Thyroid gland (tissue), 4 donors: ENCODE data around the gene CXCL10. TPM values are rescaled to one million over a fixed set of nuclear protein-coding genes. Genes with fewer than 3 reads are reported as not detected.
"Not testable (repeated sequence)": the region's sequence is repeated elsewhere in the genome, so short reads cannot be mapped to it uniquely, and the experiment has no call there.

Source experiments
- DNase-seq, 2 donors: peaks; one replicate each; pipeline ENCODE4 v3.0.0-alpha.2; 2019
- H3K27ac ChIP-seq, 3 donors: fragments of 200-600 bp; sonication (generic); 1 replicate in 2 of 3; 2 replicates in 1 of 3; pipeline ENCODE4 v1.5.1; 2016 to 2019; ENCODE audit warnings: mild to moderate bottlenecking in 1 of 3, moderate library complexity in 1 of 3
- H3K27me3 ChIP-seq: fragments of 200-600 bp; sonication (generic); one replicate; pipeline ENCODE4 v1.5.1; 2019
- H3K36me3 ChIP-seq, 2 donors: fragments of 200-600 bp; sonication (generic); one replicate each; pipeline ENCODE4 v1.5.1; 2016 to 2019
- H3K4me1 ChIP-seq, 2 donors: fragments of 200-600 bp; sonication (generic); one replicate each; pipeline ENCODE4 v1.5.1; 2017 to 2019
- H3K4me3 ChIP-seq, 3 donors: fragments of 200-600 bp; sonication (generic); replicated peaks in 1 of 3; 1 replicate in 2 of 3; 2 replicates in 1 of 3; pipeline ENCODE4 v1.5.1; 2016; ENCODE audit warnings: mild to moderate bottlenecking in 1 of 3
- H3K9me3 ChIP-seq: fragments of 200-600 bp; sonication (generic); one replicate; pipeline ENCODE4 v1.5.1; 2017
- POLR2A ChIP-seq, 2 donors: fragments of 450-650 bp; IDR thresholded peaks; one replicate each; pipeline ENCODE4 v1.6.1; 2017; ENCODE audit warnings: antibody characterized with exemption in 2 of 2, mild to moderate bottlenecking in 2 of 2, moderate library complexity in 1 of 2
- WGBS, 2 donors: methylation state at CpG; one replicate each; pipeline ENCODE4 v1.1.5; 2017; 5-methylcytosine and 5-hydroxymethylcytosine counted together
- intact Hi-C: fragments of 100-400 bp; cut with DNase I; formaldehyde crosslinking; loops from one replicate; pipeline ENCODE4 v1.15.1; 2023
- total RNA-seq, 4 donors: library from RNA; depleted of rRNA; stranded (reverse); fragments of >200 nt; gene quantifications; one replicate each; pipeline ENCODE4 v1.2.3, GENCODE V29; 2016
- TF ChIP-seq, protein P1 (sequence below), 6 experiments: fragments of 200-600 bp in 3 of 6; fragments of 450-650 bp in 3 of 6; sonication (generic) in 3 of 6; IDR thresholded peaks; one replicate each; pipeline ENCODE4 v1.5.1; 2016 to 2019; ENCODE audit warnings: antibody characterized with exemption in 6 of 6, mild to moderate bottlenecking in 2 of 6, inconsistent platforms in 1 of 6, moderate library complexity in 1 of 6

CXCL10 gene
- total RNA-seq, 4 donors from 2014 or later, result 2.7 TPM; not detected in 3

DNA sequence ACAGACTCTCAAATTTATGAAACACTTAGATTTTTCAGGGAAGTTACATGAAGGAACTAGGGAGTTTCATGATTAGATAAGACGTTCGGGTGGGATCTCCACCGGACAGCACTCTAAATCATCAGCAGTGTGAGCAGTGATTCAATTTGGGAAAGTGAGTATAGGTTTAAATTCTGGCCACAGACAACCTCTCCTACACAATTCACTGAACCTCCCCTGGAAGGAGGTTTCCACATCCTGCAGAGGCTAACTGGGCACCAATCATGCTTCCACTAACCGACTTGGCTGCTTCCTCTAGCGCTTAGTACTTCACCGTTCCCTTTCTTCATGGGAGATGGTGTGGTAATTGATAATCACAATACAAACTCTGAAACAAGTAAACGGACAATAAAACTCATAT is 21.6 kb downstream of the CXCL10 start:
- no peak for TF ChIP-seq POLR2A (IDR thresholded peaks at IDR 0.05)
- TF ChIP-seq, protein P1, sequence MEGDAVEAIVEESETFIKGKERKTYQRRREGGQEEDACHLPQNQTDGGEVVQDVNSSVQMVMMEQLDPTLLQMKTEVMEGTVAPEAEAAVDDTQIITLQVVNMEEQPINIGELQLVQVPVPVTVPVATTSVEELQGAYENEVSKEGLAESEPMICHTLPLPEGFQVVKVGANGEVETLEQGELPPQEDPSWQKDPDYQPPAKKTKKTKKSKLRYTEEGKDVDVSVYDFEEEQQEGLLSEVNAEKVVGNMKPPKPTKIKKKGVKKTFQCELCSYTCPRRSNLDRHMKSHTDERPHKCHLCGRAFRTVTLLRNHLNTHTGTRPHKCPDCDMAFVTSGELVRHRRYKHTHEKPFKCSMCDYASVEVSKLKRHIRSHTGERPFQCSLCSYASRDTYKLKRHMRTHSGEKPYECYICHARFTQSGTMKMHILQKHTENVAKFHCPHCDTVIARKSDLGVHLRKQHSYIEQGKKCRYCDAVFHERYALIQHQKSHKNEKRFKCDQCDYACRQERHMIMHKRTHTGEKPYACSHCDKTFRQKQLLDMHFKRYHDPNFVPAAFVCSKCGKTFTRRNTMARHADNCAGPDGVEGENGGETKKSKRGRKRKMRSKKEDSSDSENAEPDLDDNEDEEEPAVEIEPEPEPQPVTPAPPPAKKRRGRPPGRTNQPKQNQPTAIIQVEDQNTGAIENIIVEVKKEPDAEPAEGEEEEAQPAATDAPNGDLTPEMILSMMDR (IDR thresholded peaks at IDR 0.05), result no peak
- Histone ChIP-seq H3K27me3 (no peaks in the 10 kb centered on the region), H3K27ac (no peak overlapping the region), H3K36me3 (no peaks in the 10 kb centered on the region), H3K4me1 (no peaks in the 10 kb centered on the region), H3K9me3 (no peaks in the 10 kb centered on the region), H3K4me3 (no peak overlapping the region)
- 88 to 89% methylated on average over 7 of the region's 7 CpGs for WGBS, 2 donors
- intact Hi-C loops, result no loop called here
- no peak for DNase-seq

GRCh38 chr4:76000279-76000678 is 23.0 kb downstream of the CXCL10 start:
- H3K9me3 ChIP-seq, result no peaks in the 10 kb centered on the region
- H3K27ac ChIP-seq, result no peak overlapping the region
- intact Hi-C loops, result no loop called here
- no peak overlapping the region for H3K4me3 ChIP-seq
- TF ChIP-seq POLR2A (IDR thresholded peaks at IDR 0.05), result no peak
- TF ChIP-seq, protein P1 (IDR thresholded peaks at IDR 0.05), result no peak
- no peaks in the 10 kb centered on the region for H3K4me1 ChIP-seq
- 78 to 83% methylated on average over 1 of the region's 1 CpG for WGBS, 2 donors
- H3K27me3 ChIP-seq, result no peaks in the 10 kb centered on the region
- no peaks in the 10 kb centered on the region for H3K36me3 ChIP-seq
- DNase-seq, result no peak

- WGBS, 2 donors, result 81 to 82% methylated on average over 2 of the region's 2 CpGs
- intact Hi-C loops, result loop anchor here (5.0 kb wide), 1 partner anchor 69 kb away; no protein-coding TSS in a partner anchor
- H3K36me3 ChIP-seq, H3K9me3 ChIP-seq, H3K4me3 ChIP-seq, H3K27ac ChIP-seq, DNase-seq, H3K27me3 ChIP-seq, H3K4me1 ChIP-seq: not testable (repeated sequence)
Measured at GRCh38 chr4:75998525-75999147, 24.7 kb downstream of the CXCL10 start.

DNA sequence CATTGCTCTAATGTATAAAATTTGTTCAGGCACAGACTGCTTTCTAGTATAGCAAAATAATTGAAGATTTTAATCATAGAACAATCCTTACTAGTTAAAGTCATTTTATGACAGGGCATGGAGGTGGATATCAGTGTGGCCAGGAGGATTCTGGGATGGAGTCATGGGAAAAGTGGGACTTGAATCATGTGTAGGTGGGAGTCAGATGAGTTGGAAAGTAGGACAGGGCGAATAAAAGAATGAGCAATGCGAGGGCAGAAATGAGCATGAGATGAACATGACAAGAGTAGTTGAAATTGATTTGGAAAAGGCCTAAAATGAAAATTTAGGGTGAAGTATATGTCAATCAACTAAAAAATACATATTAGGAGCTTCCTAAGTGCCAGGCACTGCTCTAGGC is 25.4 kb downstream of the CXCL10 start:
- H3K27me3 ChIP-seq, result no peaks in the 10 kb centered on the region
- H3K27ac ChIP-seq, result no peak overlapping the region
- DNase-seq, result no peak
- H3K4me3 ChIP-seq, result no peak overlapping the region
- no peaks in the 10 kb centered on the region for H3K9me3 ChIP-seq
- H3K4me1 ChIP-seq, result no peaks in the 10 kb centered on the region
- H3K36me3 ChIP-seq, result no peaks in the 10 kb centered on the region
- TF ChIP-seq, protein P1 (IDR thresholded peaks at IDR 0.05), result no peak
- no peak for TF ChIP-seq POLR2A (IDR thresholded peaks at IDR 0.05)
- intact Hi-C loops, result loop anchor here (5.0 kb wide), 1 partner anchor 69 kb away; no protein-coding TSS in a partner anchor
- 92 to 93% methylated on average over 2 of the region's 2 CpGs for WGBS, 2 donors

- Histone ChIP-seq H3K36me3 (no peaks in the 10 kb centered on the region), H3K27ac (no peak overlapping the region), H3K27me3 (no peaks in the 10 kb centered on the region), H3K4me3 (no peak overlapping the region), H3K4me1 (no peaks in the 10 kb centered on the region), H3K9me3 (no peaks in the 10 kb centered on the region)
- 78 to 85% methylated on average over 1 of the region's 1 CpG for WGBS, 2 donors
- TF ChIP-seq, protein P1 (IDR thresholded peaks at IDR 0.05), result no peak
- no peak for TF ChIP-seq POLR2A (IDR thresholded peaks at IDR 0.05)
- intact Hi-C loops, result loop anchor here (5.0 kb wide), 1 partner anchor 70 kb away; no protein-coding TSS in a partner anchor
- DNase-seq, result no peak
Measured at GRCh38 chr4:75997081-75997480, 26.2 kb downstream of the CXCL10 start.
